Large intestine (tissue), 3 donors: ENCODE results near the gene METRN. TPM values are rescaled to one million over a fixed set of nuclear protein-coding genes. Genes with fewer than 3 reads are reported as not detected.

Experiments
- DNase-seq, 2 donors: peaks; one replicate each; pipeline versions ENCODE4 v3.0.0 to v3.0.0-alpha.2; 2013
- H3K27ac ChIP-seq: one replicate; pipeline ENCODE4 v1.5.1; 2013; ENCODE audit warnings: low read length
- H3K27me3 ChIP-seq: 2 replicates; pipeline ENCODE4 v1.6.1; 2013; ENCODE audit warnings: low read length; ENCODE audit not compliant: control insufficient read depth, insufficient read depth
- H3K36me3 ChIP-seq: 2 replicates; pipeline ENCODE4 v1.6.1; 2013; ENCODE audit warnings: low read length; ENCODE audit not compliant: control insufficient read depth, insufficient read depth
- H3K4me1 ChIP-seq: one replicate; pipeline ENCODE4 v1.6.1; 2013; ENCODE audit warnings: low read length; ENCODE audit not compliant: control insufficient read depth, insufficient read depth
- H3K4me3 ChIP-seq: one replicate; pipeline ENCODE4 v1.5.1; 2013; ENCODE audit warnings: low read length
- H3K9me3 ChIP-seq: one replicate; pipeline ENCODE4 v1.6.1; 2013; ENCODE audit warnings: mild to moderate bottlenecking, low read depth, low read length, moderate library complexity; ENCODE audit not compliant: control insufficient read depth
- WGBS: methylation state at CpG from one replicate; pipeline ENCODE4 v1.1.5; 2013; ENCODE audit warnings: low lambda C conversion rate; ENCODE audit not compliant: insufficient coverage; 5-methylcytosine and 5-hydroxymethylcytosine counted together
- polyA plus RNA-seq: library from polyadenylated mRNA; unstranded; fragments of 120-200 nt; gene quantifications from one replicate; pipeline ENCODE4 v1.2.1, GENCODE V29; 2013

METRN gene
- polyA plus RNA-seq, 1 donor = 18.9 TPM

DNA sequence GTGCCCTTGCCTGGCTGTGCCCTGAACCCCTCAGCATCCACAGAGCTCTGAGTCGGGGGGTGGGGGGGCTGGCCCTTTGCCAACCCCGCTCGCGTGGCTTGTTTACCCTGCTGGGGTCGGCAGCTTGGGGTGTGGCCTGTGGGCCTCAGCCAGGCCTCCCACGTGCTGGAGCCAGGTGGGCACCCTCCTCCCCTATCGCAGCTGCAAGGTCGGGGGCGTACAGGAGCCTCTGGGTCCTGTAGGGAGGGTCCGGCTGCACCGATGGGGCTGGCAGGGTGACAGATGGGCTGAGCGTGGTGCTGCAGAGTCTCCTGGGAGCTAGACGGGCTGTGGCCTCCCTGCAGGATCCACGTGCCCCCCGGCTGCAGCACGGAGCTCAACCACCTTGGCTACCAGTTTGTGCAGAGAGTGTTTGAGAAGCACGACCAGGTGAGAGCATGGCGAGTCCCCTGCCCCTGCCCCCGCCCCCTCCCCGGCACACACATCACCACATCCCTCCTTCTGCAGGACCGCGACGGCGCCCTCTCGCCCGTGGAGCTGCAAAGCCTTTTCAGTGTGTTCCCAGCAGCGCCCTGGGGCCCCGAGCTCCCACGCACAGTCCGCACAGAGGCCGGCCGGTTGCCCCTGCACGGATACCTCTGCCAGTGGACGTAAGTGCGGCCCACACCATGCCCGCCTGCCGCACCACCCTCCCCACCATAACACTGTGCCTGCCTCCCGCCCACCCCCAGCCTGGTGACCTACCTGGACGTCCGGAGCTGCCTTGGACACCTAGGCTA is 43.4 kb upstream of the METRN start:
- peaks cover 44% of the 10 kb centered on the region for H3K36me3 ChIP-seq
- no peak overlapping the region for H3K4me3 ChIP-seq
- peaks cover 2% of the 10 kb centered on the region for H3K27me3 ChIP-seq
- WGBS = no CpG with 5 or more reads among the region's 40 CpGs
- DNase-seq = no peak
- no peak overlapping the region for H3K27ac ChIP-seq
- peaks cover 5% of the 10 kb centered on the region for H3K9me3 ChIP-seq
- peaks cover 33% of the 10 kb centered on the region for H3K4me1 ChIP-seq

- peaks cover 44% of the 10 kb centered on the region for H3K36me3 ChIP-seq
- H3K27me3 ChIP-seq = peaks cover 4% of the 10 kb centered on the region
- WGBS = no CpG with 5 or more reads among the region's 19 CpGs
Measured at GRCh38 chr16:672371-672770, 42.5 kb upstream of the METRN start.

GRCh38 chr16:672851-673250 is 42.1 kb upstream of the METRN start:
- H3K36me3 ChIP-seq = peaks cover 44% of the 10 kb centered on the region

More at GRCh38 chr16:672371-672770, 42.5 kb upstream of the METRN start:
- peaks cover 39% of the 10 kb centered on the region for H3K4me1 ChIP-seq
- no peak for DNase-seq
- no peak overlapping the region for H3K27ac ChIP-seq
- H3K9me3 ChIP-seq = peaks cover 5% of the 10 kb centered on the region
- H3K4me3 ChIP-seq = no peak overlapping the region

GRCh38 chr16:673399-673991 is 41.4 kb upstream of the METRN start:
- peaks cover 35% of the 10 kb centered on the region for H3K4me1 ChIP-seq
- WGBS = no CpG with 5 or more reads among the region's 18 CpGs
- no peak overlapping the region for H3K4me3 ChIP-seq
- peaks cover 5% of the 10 kb centered on the region for H3K9me3 ChIP-seq
- no peak for DNase-seq
- peaks cover 4% of the 10 kb centered on the region for H3K27me3 ChIP-seq
- H3K27ac ChIP-seq = no peak overlapping the region
- peaks cover 44% of the 10 kb centered on the region for H3K36me3 ChIP-seq

More at GRCh38 chr16:672851-673250, 42.1 kb upstream of the METRN start:
- no peak for DNase-seq
- Histone ChIP-seq H3K4me3 (no peak overlapping the region), H3K9me3 (peaks cover 5% of the 10 kb centered on the region), H3K4me1 (peaks cover 35% of the 10 kb centered on the region), H3K27ac (no peak overlapping the region), H3K27me3 (peaks cover 4% of the 10 kb centered on the region)
- WGBS = no CpG with 5 or more reads among the region's 21 CpGs

- Histone ChIP-seq H3K4me1 (peaks cover 30% of the 10 kb centered on the region), H3K36me3 (peaks cover 44% of the 10 kb centered on the region), H3K4me3 (no peak overlapping the region), H3K9me3 (peaks cover 5% of the 10 kb centered on the region), H3K27ac (no peak overlapping the region), H3K27me3 (peaks cover 4% of the 10 kb centered on the region)
- no peak for DNase-seq
- no CpG with 5 or more reads among the region's 22 CpGs for whole genome bisulfite sequencing
Measured at GRCh38 chr16:674214-674881, 40.6 kb upstream of the METRN start.

GRCh38 chr16:674968-675883 is 39.7 kb upstream of the METRN start, which contains the start of gene RHBDL1:
RHBDL1 (plus strand) TSS chr16:675671; CDS start chr16:675791, 120 bp downstream.
- peak in 1 of 2 donors; percentile 46 for DNase-seq
- Histone ChIP-seq H3K27ac (no peak within 1 kb of the TSS), H3K4me3 (peak within 1 kb of the TSS; percentile 43), H3K27me3 (peaks cover 4% of the 10 kb centered on the region), H3K4me1 (peaks cover 30% of the 10 kb centered on the region), H3K36me3 (peaks cover 36% of the 10 kb centered on the region), H3K9me3 (peaks cover 5% of the 10 kb centered on the region)
- no CpG with 5 or more reads among the region's 73 CpGs for WGBS

DNA sequence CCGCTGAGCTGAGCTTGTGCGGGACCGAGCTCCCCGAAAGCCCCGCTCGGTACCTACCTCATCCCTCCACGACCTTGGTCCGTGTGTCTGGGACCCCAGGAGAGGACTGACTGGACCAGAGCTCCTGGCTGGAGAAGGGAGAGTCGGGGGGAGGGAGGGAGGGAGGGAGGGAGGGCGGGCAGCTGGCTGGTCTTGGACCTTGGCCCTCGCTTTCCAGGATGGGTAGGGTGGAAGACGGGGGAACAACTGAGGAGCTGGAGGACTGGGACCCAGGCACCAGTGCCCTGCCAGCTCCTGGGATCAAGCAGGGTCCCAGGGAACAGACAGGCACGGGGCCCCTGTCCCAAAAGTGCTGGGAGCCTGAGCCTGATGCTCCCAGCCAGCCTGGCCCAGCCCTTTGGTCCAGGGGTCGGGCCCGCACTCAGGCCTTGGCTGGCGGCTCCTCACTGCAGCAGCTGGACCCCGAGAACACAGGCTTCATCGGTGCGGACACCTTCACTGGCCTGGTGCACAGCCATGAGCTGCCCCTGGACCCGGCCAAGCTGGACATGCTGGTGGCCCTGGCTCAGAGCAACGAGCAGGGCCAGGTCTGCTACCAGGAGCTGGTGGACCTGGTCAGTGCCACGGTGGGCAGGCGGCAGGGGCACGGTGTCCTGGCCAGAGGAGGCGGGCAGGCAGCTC is 38.9 kb upstream of the METRN start:
- H3K27me3 ChIP-seq = peaks cover 4% of the 10 kb centered on the region
- peak in 1 of 2 donors; percentile 64 for DNase-seq
- WGBS = no CpG with 5 or more reads among the region's 25 CpGs
- no peak overlapping the region for H3K27ac ChIP-seq
- peaks cover 3% of the 10 kb centered on the region for H3K9me3 ChIP-seq
- peaks cover 28% of the 10 kb centered on the region for H3K36me3 ChIP-seq
- peaks cover 32% of the 10 kb centered on the region for H3K4me1 ChIP-seq
- peak overlapping the region; percentile 43 for H3K4me3 ChIP-seq

- Histone ChIP-seq H3K4me1 (peaks cover 37% of the 10 kb centered on the region), H3K27ac (no peak overlapping the region)
Measured at GRCh38 chr16:676565-676902, 38.4 kb upstream of the METRN start.

DNA sequence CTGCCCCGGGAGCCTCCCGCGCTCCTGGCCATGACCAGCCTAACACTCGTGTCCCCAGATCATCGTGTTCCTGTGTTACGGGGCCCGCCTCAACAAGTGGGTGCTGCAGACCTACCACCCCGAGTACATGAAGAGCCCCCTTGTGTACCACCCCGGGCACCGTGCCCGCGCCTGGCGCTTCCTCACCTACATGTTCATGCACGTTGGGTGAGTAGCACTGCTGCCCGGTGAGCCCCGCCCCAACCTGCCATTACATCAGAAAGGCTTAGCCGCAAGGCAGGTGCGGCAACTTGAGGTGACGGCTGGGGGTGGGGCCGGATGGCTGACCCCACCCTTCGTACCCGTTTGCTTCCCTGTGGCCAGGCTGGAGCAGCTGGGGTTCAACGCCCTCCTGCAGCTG is 38.0 kb upstream of the METRN start:
- Histone ChIP-seq H3K27ac (no peak overlapping the region), H3K9me3 (peaks cover 3% of the 10 kb centered on the region), H3K36me3 (peaks cover 23% of the 10 kb centered on the region), H3K4me1 (peaks cover 40% of the 10 kb centered on the region), H3K27me3 (peaks cover 4% of the 10 kb centered on the region), H3K4me3 (no peak overlapping the region)
- no CpG with 5 or more reads among the region's 23 CpGs for WGBS
- peak; percentile 69 to 82 for DNase-seq

More at GRCh38 chr16:676565-676902, 38.4 kb upstream of the METRN start:
- WGBS = no CpG with 5 or more reads among the region's 21 CpGs
- Histone ChIP-seq H3K4me3 (no peak overlapping the region), H3K36me3 (peaks cover 22% of the 10 kb centered on the region), H3K9me3 (peaks cover 3% of the 10 kb centered on the region), H3K27me3 (peaks cover 4% of the 10 kb centered on the region)
- no peak for DNase-seq
